ENCODE results near the gene NAA38.

NAA38 gene

GRCh38 chr17:7888184-7888920, 31.0 kb upstream of the NAA38 start, which contains the start of gene CHD3:
TSS of gene CHD3 (plus strand) at chr17:7888789. CDS start at chr17:7889001, 212 bp downstream.
- Histone ChIP-seq H3K36me3 (ENCODE audit: control insufficient read depth in 1 of 2, insufficient read depth in 2 of 2, low read length in 2 of 2) (peaks cover 14 to 18% of the 10 kb centered on the region in 2 experiments), H2AFZ (ENCODE audit: insufficient read depth, low read length, poor library complexity) (peak within 1 kb of the TSS; percentile 85), H3K23ac (ENCODE audit: low read length) (no peak within 1 kb of the TSS), H3K9ac (ENCODE audit: low read length) (peak within 1 kb of the TSS; percentile 73), H3K4me3 (ENCODE audit: low read depth, low read length) (peak within 1 kb of the TSS; percentile 70), H3K27ac (ENCODE audit: low read depth, low read length) (peak within 1 kb of the TSS; percentile 93), H3K27me3 (ENCODE audit: insufficient read depth, low read length) (no peaks in the 10 kb centered on the region), H3K4me1 (ENCODE audit: control insufficient read depth in 1 of 2, insufficient read depth in 2 of 2, low read length in 2 of 2) (peaks cover 22 to 25% of the 10 kb centered on the region in 2 experiments), H3K79me1 (ENCODE audit: low read length) (peaks cover 37% of the 10 kb centered on the region), H3K14ac (ENCODE audit: low read length) (peak within 1 kb of the TSS; percentile 91), H3K79me2 (ENCODE audit: control insufficient read depth, insufficient read depth, low read length, poor library complexity) (peaks cover 17% of the 10 kb centered on the region), H3K4me2 (ENCODE audit: low read length) (peak within 1 kb of the TSS; percentile 94), H2AK5ac (ENCODE audit: low read length) (peak within 1 kb of the TSS; percentile 71), H2BK5ac (ENCODE audit: low read depth, low read length, poor library complexity) (peak within 1 kb of the TSS; percentile 99), H3K4ac (ENCODE audit: low read depth, low read length) (peak within 1 kb of the TSS; percentile 75), H3K18ac (ENCODE audit: low read length) (peak within 1 kb of the TSS; percentile 98), H4K8ac (ENCODE audit: low read depth, low read length) (peak within 1 kb of the TSS; percentile 91), H4K91ac (ENCODE audit: low read depth, low read length) (peak within 1 kb of the TSS; percentile 100), H3K9me3 (ENCODE audit: insufficient read depth, low read depth, low read length) (no peaks in the 10 kb centered on the region), H2BK120ac (ENCODE audit: insufficient read depth, low read length, poor library complexity) (peak within 1 kb of the TSS; percentile 97), H2BK12ac (ENCODE audit: low read length) (peak within 1 kb of the TSS; percentile 94), H4K12ac (ENCODE audit: low read depth, low read length) (peak within 1 kb of the TSS; percentile 75)
- no CpG with 5 or more reads among the region's 18 CpGs for WGBS (ENCODE audit: extremely low coverage, insufficient coverage, insufficient read length)
- peak; percentile 78 to 87 for DNase-seq

GRCh38 chr17:7887482-7888183, 30.3 kb upstream of the NAA38 start:
- Histone ChIP-seq H3K27me3 (ENCODE audit: insufficient read depth, low read length) (no peaks in the 10 kb centered on the region), H2BK12ac (ENCODE audit: low read length) (peak overlapping the region; percentile 43), H3K4me3 (ENCODE audit: low read depth, low read length) (peak overlapping the region; percentile 70), H4K8ac (ENCODE audit: low read depth, low read length) (peak overlapping the region; percentile 91), H3K4ac (ENCODE audit: low read depth, low read length) (peak overlapping the region; percentile 75), H3K36me3 (ENCODE audit: control insufficient read depth in 1 of 2, insufficient read depth in 2 of 2, low read length in 2 of 2) (peaks cover 14 to 16% of the 10 kb centered on the region in 2 experiments), H2BK120ac (ENCODE audit: insufficient read depth, low read length, poor library complexity) (peak overlapping the region; percentile 97), H3K23ac (ENCODE audit: low read length) (no peak overlapping the region), H2AK5ac (ENCODE audit: low read length) (peak overlapping the region; percentile 71), H3K14ac (ENCODE audit: low read length) (peak overlapping the region; percentile 91), H3K18ac (ENCODE audit: low read length) (peak overlapping the region; percentile 98), H2AFZ (ENCODE audit: insufficient read depth, low read length, poor library complexity) (peak overlapping the region; percentile 85), H3K4me2 (ENCODE audit: low read length) (peak overlapping the region; percentile 94), H4K91ac (ENCODE audit: low read depth, low read length) (peak overlapping the region; percentile 100), H3K4me1 (ENCODE audit: control insufficient read depth in 1 of 2, insufficient read depth in 2 of 2, low read length in 2 of 2) (peaks cover 24 to 25% of the 10 kb centered on the region in 2 experiments), H3K9ac (ENCODE audit: low read length) (peak overlapping the region; percentile 73), H3K27ac (ENCODE audit: low read depth, low read length) (peak overlapping the region; percentile 93), H3K79me2 (ENCODE audit: control insufficient read depth, insufficient read depth, low read length, poor library complexity) (peaks cover 17% of the 10 kb centered on the region), H2BK5ac (ENCODE audit: low read depth, low read length, poor library complexity) (peak overlapping the region; percentile 99), H3K9me3 (ENCODE audit: insufficient read depth, low read depth, low read length) (no peaks in the 10 kb centered on the region), H3K79me1 (ENCODE audit: low read length) (peaks cover 37% of the 10 kb centered on the region), H4K12ac (ENCODE audit: low read depth, low read length) (peak overlapping the region; percentile 75)
- WGBS (ENCODE audit: extremely low coverage, insufficient coverage, insufficient read length): 83% methylated on average over 1 of the region's 35 CpGs
- DNase-seq: peak; percentile 78 to 83

GRCh38 chr17:7887038-7887481, 29.7 kb upstream of the NAA38 start:
- H4K8ac ChIP-seq (ENCODE audit: low read depth, low read length): peak overlapping the region; percentile 49
- H3K27me3 ChIP-seq (ENCODE audit: insufficient read depth, low read length): no peaks in the 10 kb centered on the region
- H3K27ac ChIP-seq (ENCODE audit: low read depth, low read length): peak overlapping the region; percentile 85
- H2AK5ac ChIP-seq (ENCODE audit: low read length): no peak overlapping the region
- peak overlapping the region; percentile 16 for H3K4ac ChIP-seq (ENCODE audit: low read depth, low read length)
- no peak overlapping the region for H3K4me3 ChIP-seq (ENCODE audit: low read depth, low read length)
- peaks cover 24 to 27% of the 10 kb centered on the region in 2 experiments for H3K4me1 ChIP-seq (ENCODE audit: control insufficient read depth in 1 of 2, insufficient read depth in 2 of 2, low read length in 2 of 2)
- no peak overlapping the region for H2AFZ ChIP-seq (ENCODE audit: insufficient read depth, low read length, poor library complexity)
- peak overlapping the region; percentile 13 for H2BK120ac ChIP-seq (ENCODE audit: insufficient read depth, low read length, poor library complexity)
- no peak overlapping the region for H3K18ac ChIP-seq (ENCODE audit: low read length)
- peak overlapping the region; percentile 86 for H3K14ac ChIP-seq (ENCODE audit: low read length)
- H3K79me2 ChIP-seq (ENCODE audit: control insufficient read depth, insufficient read depth, low read length, poor library complexity): peaks cover 17% of the 10 kb centered on the region
- DNase-seq: peak in 1 of 2 donors; percentile 54
- no peak overlapping the region for H3K9ac ChIP-seq (ENCODE audit: low read length)
- no peaks in the 10 kb centered on the region for H3K9me3 ChIP-seq (ENCODE audit: insufficient read depth, low read depth, low read length)
- peak overlapping the region; percentile 89 for H4K91ac ChIP-seq (ENCODE audit: low read depth, low read length)
- H3K4me2 ChIP-seq (ENCODE audit: low read length): peak overlapping the region; percentile 94
- no peak overlapping the region for H3K23ac ChIP-seq (ENCODE audit: low read length)
- peak overlapping the region; percentile 27 for H2BK12ac ChIP-seq (ENCODE audit: low read length)
- H3K79me1 ChIP-seq (ENCODE audit: low read length): peaks cover 37% of the 10 kb centered on the region
- H3K36me3 ChIP-seq (ENCODE audit: control insufficient read depth in 1 of 2, insufficient read depth in 2 of 2, low read length in 2 of 2): peaks cover 14 to 17% of the 10 kb centered on the region in 2 experiments
- H4K12ac ChIP-seq (ENCODE audit: low read depth, low read length): no peak overlapping the region
- no CpG with 5 or more reads among the region's 8 CpGs for WGBS (ENCODE audit: extremely low coverage, insufficient coverage, insufficient read length)
- H2BK5ac ChIP-seq (ENCODE audit: low read depth, low read length, poor library complexity): peak overlapping the region; percentile 32

GRCh38 chr17:7886227-7887037, 29.1 kb upstream of the NAA38 start:
- no peaks in the 10 kb centered on the region for H3K27me3 ChIP-seq (ENCODE audit: insufficient read depth, low read length)
- no peaks in the 10 kb centered on the region for H3K9me3 ChIP-seq (ENCODE audit: insufficient read depth, low read depth, low read length)
- WGBS (ENCODE audit: extremely low coverage, insufficient coverage, insufficient read length): no CpG with 5 or more reads among the region's 30 CpGs
- H3K23ac ChIP-seq (ENCODE audit: low read length): no peak overlapping the region
- H2BK12ac ChIP-seq (ENCODE audit: low read length): peak overlapping the region; percentile 27
- H4K8ac ChIP-seq (ENCODE audit: low read depth, low read length): peak overlapping the region; percentile 49
- peak overlapping the region; percentile 89 for H4K91ac ChIP-seq (ENCODE audit: low read depth, low read length)
- H3K79me2 ChIP-seq (ENCODE audit: control insufficient read depth, insufficient read depth, low read length, poor library complexity): peaks cover 17% of the 10 kb centered on the region
- H3K4ac ChIP-seq (ENCODE audit: low read depth, low read length): peak overlapping the region; percentile 48
- peak overlapping the region; percentile 13 for H2BK120ac ChIP-seq (ENCODE audit: insufficient read depth, low read length, poor library complexity)
- H3K18ac ChIP-seq (ENCODE audit: low read length): peak overlapping the region; percentile 92
- H3K27ac ChIP-seq (ENCODE audit: low read depth, low read length): peak overlapping the region; percentile 85
- peak overlapping the region; percentile 94 for H3K4me2 ChIP-seq (ENCODE audit: low read length)
- H3K4me3 ChIP-seq (ENCODE audit: low read depth, low read length): peak overlapping the region; percentile 78
- peak overlapping the region; percentile 32 for H2BK5ac ChIP-seq (ENCODE audit: low read depth, low read length, poor library complexity)
- H3K14ac ChIP-seq (ENCODE audit: low read length): peak overlapping the region; percentile 86
- no peak overlapping the region for H4K12ac ChIP-seq (ENCODE audit: low read depth, low read length)
- peak in 1 of 2 donors; percentile 28 for DNase-seq
- no peak overlapping the region for H2AFZ ChIP-seq (ENCODE audit: insufficient read depth, low read length, poor library complexity)
- H2AK5ac ChIP-seq (ENCODE audit: low read length): peak overlapping the region; percentile 38
- peak overlapping the region; percentile 42 for H3K9ac ChIP-seq (ENCODE audit: low read length)
- peaks cover 24 to 28% of the 10 kb centered on the region in 2 experiments for H3K4me1 ChIP-seq (ENCODE audit: control insufficient read depth in 1 of 2, insufficient read depth in 2 of 2, low read length in 2 of 2)
- peaks cover 37% of the 10 kb centered on the region for H3K79me1 ChIP-seq (ENCODE audit: low read length)
- H3K36me3 ChIP-seq (ENCODE audit: control insufficient read depth in 1 of 2, insufficient read depth in 2 of 2, low read length in 2 of 2): peaks cover 15 to 18% of the 10 kb centered on the region in 2 experiments
